Esophagus muscularis mucosa (tissue), 4 donors: Measurements from ENCODE around the gene MMP26. TPM values are rescaled to one million over a fixed set of nuclear protein-coding genes. Genes with fewer than 3 reads are reported as not detected.

ENCODE experiments used
- DNase-seq: peaks from one replicate; pipeline ENCODE4 v3.0.0-alpha.2; 2017; ENCODE audit errors: extremely low spot score
- H3K27ac ChIP-seq, 4 donors: fragments of 200-600 bp; sonication (generic); replicated peaks in 1 of 4; 1 replicate in 3 of 4; 2 replicates in 1 of 4; pipeline ENCODE4 v1.5.1; 2016 to 2019; ENCODE audit warnings: mild to moderate bottlenecking in 1 of 4
- H3K27me3 ChIP-seq, 4 donors: fragments of 200-600 bp; sonication (generic); one replicate each; pipeline versions ENCODE4 v1.5.1 to v1.6.0; 2016 to 2019
- H3K36me3 ChIP-seq, 4 donors: fragments of 200-600 bp; sonication (generic); one replicate each; pipeline ENCODE4 v1.5.1; 2016 to 2019
- H3K4me1 ChIP-seq, 4 donors: fragments of 200-600 bp; sonication (generic); one replicate each; pipeline ENCODE4 v1.5.1; 2016 to 2019
- H3K4me3 ChIP-seq, 4 donors: fragments of 200-600 bp; sonication (generic); 1 replicate in 2 of 4; 2 replicates in 2 of 4; pipeline ENCODE4 v1.5.1; 2016 to 2019; ENCODE audit warnings: mild to moderate bottlenecking in 4 of 4, moderate library complexity in 1 of 4
- H3K9me3 ChIP-seq, 4 donors: fragments of 200-600 bp; sonication (generic); 1 replicate in 3 of 4; 2 replicates in 1 of 4; pipeline ENCODE4 v1.5.1; 2016 to 2019
- EP300 ChIP-seq: sonication (generic); formaldehyde crosslinking; IDR thresholded peaks from one replicate; pipeline ENCODE4 v1.6.1; 2017; ENCODE audit warnings: antibody characterized with exemption
- POLR2A ChIP-seq: fragments of 450-650 bp; IDR thresholded peaks from one replicate; pipeline ENCODE4 v1.6.1; 2017; ENCODE audit warnings: antibody characterized with exemption, moderate library complexity, mild to moderate bottlenecking, low read depth
- POLR2AphosphoS5 ChIP-seq, 2 donors: sonication (generic); formaldehyde crosslinking; IDR thresholded peaks; one replicate each; pipeline ENCODE4 v1.6.1; 2017; ENCODE audit warnings: antibody characterized with exemption in 2 of 2
- WGBS: methylation state at CpG from one replicate; pipeline ENCODE4 v1.1.5; 2018; 5-methylcytosine and 5-hydroxymethylcytosine counted together
- intact Hi-C: fragments of 100-400 bp; cut with DNase I; formaldehyde crosslinking; loops from one replicate; pipeline ENCODE4 v1.15.1; 2023
- total RNA-seq, 4 donors: library from RNA; depleted of rRNA; stranded (reverse); fragments of >200 nt; gene quantifications; one replicate each; pipeline versions ENCODE4 v1.1.0 to v1.2.1, GENCODE V29; 2016
- TF ChIP-seq, protein P1 (sequence below), 3 experiments: fragments of 200-600 bp in 2 of 3; fragments of 450-650 bp in 1 of 3; sonication (generic) in 2 of 3; IDR thresholded peaks; one replicate each; pipeline ENCODE4 v1.5.1; 2017 to 2019; ENCODE audit warnings: antibody characterized with exemption in 3 of 3, mild to moderate bottlenecking in 2 of 3, moderate library complexity in 1 of 3

Gene MMP26
- total RNA-seq, 4 donors from 2014 or later = not detected

DNA sequence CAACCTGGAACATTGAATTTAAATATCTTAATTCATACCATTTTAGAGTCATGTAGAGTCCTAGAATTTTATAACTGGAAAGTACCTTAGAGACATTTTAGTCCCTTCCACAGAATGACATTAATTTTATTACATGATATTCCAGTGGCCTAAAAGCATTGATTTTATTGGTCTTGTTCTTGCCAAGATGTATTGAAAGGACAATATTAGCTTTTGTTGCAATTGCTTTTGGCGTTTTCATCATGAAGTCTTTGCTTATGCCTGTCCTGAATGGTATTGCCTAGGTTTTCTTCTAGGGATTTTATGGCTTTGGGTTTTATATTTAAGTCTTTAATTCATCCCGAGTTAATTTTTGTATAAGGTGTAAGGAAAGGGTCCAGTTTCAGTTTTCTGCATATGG lies 36.2 kb downstream of the MMP26 start:
- Histone ChIP-seq H3K27ac (no peak overlapping the region), H3K9me3 (no peaks in the 10 kb centered on the region), H3K4me1 (no peaks in the 10 kb centered on the region), H3K4me3 (no peak overlapping the region), H3K36me3 (no peaks in the 10 kb centered on the region), H3K27me3 (peaks cover 0 to 3% (median 0%) of the 10 kb centered on the region in 4 donors)
- 86% methylated on average over 2 of the region's 2 CpGs for WGBS
- TF ChIP-seq POLR2A (no peak), POLR2AphosphoS5 (IDR thresholded peaks at IDR 0.05) (no peak), EP300 (no peak)
- TF ChIP-seq, protein P1, sequence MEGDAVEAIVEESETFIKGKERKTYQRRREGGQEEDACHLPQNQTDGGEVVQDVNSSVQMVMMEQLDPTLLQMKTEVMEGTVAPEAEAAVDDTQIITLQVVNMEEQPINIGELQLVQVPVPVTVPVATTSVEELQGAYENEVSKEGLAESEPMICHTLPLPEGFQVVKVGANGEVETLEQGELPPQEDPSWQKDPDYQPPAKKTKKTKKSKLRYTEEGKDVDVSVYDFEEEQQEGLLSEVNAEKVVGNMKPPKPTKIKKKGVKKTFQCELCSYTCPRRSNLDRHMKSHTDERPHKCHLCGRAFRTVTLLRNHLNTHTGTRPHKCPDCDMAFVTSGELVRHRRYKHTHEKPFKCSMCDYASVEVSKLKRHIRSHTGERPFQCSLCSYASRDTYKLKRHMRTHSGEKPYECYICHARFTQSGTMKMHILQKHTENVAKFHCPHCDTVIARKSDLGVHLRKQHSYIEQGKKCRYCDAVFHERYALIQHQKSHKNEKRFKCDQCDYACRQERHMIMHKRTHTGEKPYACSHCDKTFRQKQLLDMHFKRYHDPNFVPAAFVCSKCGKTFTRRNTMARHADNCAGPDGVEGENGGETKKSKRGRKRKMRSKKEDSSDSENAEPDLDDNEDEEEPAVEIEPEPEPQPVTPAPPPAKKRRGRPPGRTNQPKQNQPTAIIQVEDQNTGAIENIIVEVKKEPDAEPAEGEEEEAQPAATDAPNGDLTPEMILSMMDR (IDR thresholded peaks at IDR 0.05) = no peak
- intact Hi-C loops = no loop called here
- DNase-seq = no peak

- no peak overlapping the region for H3K4me3 ChIP-seq
- H3K36me3 ChIP-seq = no peaks in the 10 kb centered on the region
- no peaks in the 10 kb centered on the region for H3K27me3 ChIP-seq
- intact Hi-C loops = no loop called here
- no peak overlapping the region for H3K27ac ChIP-seq
- no peak for DNase-seq
- TF ChIP-seq POLR2A (no peak), POLR2AphosphoS5 (IDR thresholded peaks at IDR 0.05) (no peak), EP300 (no peak)
- TF ChIP-seq, protein P1 (IDR thresholded peaks at IDR 0.05) = no peak
- 75% methylated on average over 6 of the region's 6 CpGs for WGBS
- H3K4me1 ChIP-seq = no peaks in the 10 kb centered on the region
- H3K9me3 ChIP-seq = no peaks in the 10 kb centered on the region
These were observed 43.9 kb downstream of the MMP26 start for GRCh38 chr11:4748438-4748837.

GRCh38 chr11:4751201-4751600 lies 46.6 kb downstream of the MMP26 start:
- no peaks in the 10 kb centered on the region for H3K9me3 ChIP-seq
- no peak overlapping the region for H3K4me3 ChIP-seq
- no peak for TF ChIP-seq EP300
- no peak for TF ChIP-seq POLR2A
- TF ChIP-seq POLR2AphosphoS5 (IDR thresholded peaks at IDR 0.05) = no peak
- TF ChIP-seq, protein P1 (IDR thresholded peaks at IDR 0.05) = no peak
- H3K27me3 ChIP-seq = no peaks in the 10 kb centered on the region
- 76% methylated on average over 1 of the region's 1 CpG for WGBS
- H3K4me1 ChIP-seq = no peaks in the 10 kb centered on the region
- no peak for DNase-seq
- intact Hi-C loops = no loop called here
- no peaks in the 10 kb centered on the region for H3K36me3 ChIP-seq
- H3K27ac ChIP-seq = no peak overlapping the region

Other genes with a start within 250 kb of the MMP26 start
- gene OR52K1, start 222.1 kb upstream of the MMP26 start, total RNA-seq = under 1 TPM in 1 of 4 donors, not detected in 3; 0.11 TPM
- gene OR52M1, start 159.6 kb upstream of the MMP26 start, total RNA-seq = not detected
- not detected for gene OR52I2, start 123.0 kb upstream of the MMP26 start, total RNA-seq
- not detected for gene OR52I1, start 110.7 kb upstream of the MMP26 start, total RNA-seq
- 10 to 100 TPM in 2 of 4 donors, 1 to 10 TPM in 2; 8.8 to 16.8 (median 11.2) TPM for gene TRIM68, start 96.6 kb upstream of the MMP26 start, total RNA-seq
- gene OR51D1, start 67.3 kb upstream of the MMP26 start, total RNA-seq = not detected
- 1 to 10 TPM in 2 of 4 donors, under 1 TPM in 1, not detected in 1; 0.33 to 1.3 (median 1.2) TPM for gene OR51E1, start 60.8 kb upstream of the MMP26 start, total RNA-seq
- 1 to 10 TPM in 2 of 4 donors, under 1 TPM in 2; under 0.01 to 1.8 (median 0.72) TPM for gene OR51E2, start 6.9 kb upstream of the MMP26 start, total RNA-seq
- gene OR51F1, start 65.2 kb downstream of the MMP26 start, total RNA-seq = not detected
- not detected for gene OR52R1, start 99.6 kb downstream of the MMP26 start, total RNA-seq
- gene OR51F2, start 116.5 kb downstream of the MMP26 start, total RNA-seq = not detected
- not detected for gene OR51S1, start 144.4 kb downstream of the MMP26 start, total RNA-seq
- not detected for gene OR51T1, start 177.1 kb downstream of the MMP26 start, total RNA-seq
- gene OR51A7, start 199.0 kb downstream of the MMP26 start, total RNA-seq = not detected
- not detected for gene OR51G2, start 214.6 kb downstream of the MMP26 start, total RNA-seq
- not detected for gene OR51G1, start 219.6 kb downstream of the MMP26 start, total RNA-seq
- gene OR51A4, start 242.8 kb downstream of the MMP26 start, total RNA-seq = not detected